Peyer's patch (tissue), 4 donors: ENCODE data around the gene SERBP1. TPM values are rescaled to one million over a fixed set of nuclear protein-coding genes. Genes with fewer than 3 reads are reported as not detected.

Experiments used
- DNase-seq, 3 donors: peaks; one replicate each; pipeline ENCODE4 v3.0.0-alpha.2; 2017 to 2019
- H3K27ac ChIP-seq, 4 donors: fragments of 200-600 bp; sonication (generic); one replicate each; pipeline ENCODE4 v1.5.1; 2016 to 2019
- H3K27me3 ChIP-seq, 2 donors: fragments of 200-600 bp; sonication (generic); one replicate each; pipeline ENCODE4 v1.5.1; 2019
- H3K36me3 ChIP-seq, 3 donors: fragments of 200-600 bp; sonication (generic); one replicate each; pipeline ENCODE4 v1.5.1; 2016 to 2019
- H3K4me1 ChIP-seq, 4 donors: fragments of 200-600 bp; sonication (generic); one replicate each; pipeline ENCODE4 v1.5.1; 2016 to 2019
- H3K4me3 ChIP-seq, 4 donors: fragments of 200-600 bp; sonication (generic); 1 replicate in 3 of 4; 2 replicates in 1 of 4; pipeline ENCODE4 v1.5.1; 2016 to 2019; ENCODE audit warnings: mild to moderate bottlenecking in 1 of 4
- H3K9me3 ChIP-seq, 4 donors: fragments of 200-600 bp; sonication (generic); one replicate each; pipeline ENCODE4 v1.5.1; 2016 to 2019; ENCODE audit warnings: mild to moderate bottlenecking in 1 of 4
- CTCF ChIP-seq, 6 experiments: fragments of 450-650 bp in 4 of 6; fragments of 200-600 bp in 2 of 6; sonication (generic) in 1 of 6; IDR thresholded peaks; one replicate each; pipeline ENCODE4 v1.5.1; 2017 to 2019; ENCODE audit warnings: antibody characterized with exemption in 6 of 6, mild to moderate bottlenecking in 3 of 6, moderate library complexity in 1 of 6
- POLR2A ChIP-seq, 2 donors: fragments of 450-650 bp; IDR thresholded peaks; one replicate each; pipeline ENCODE4 v1.5.1; 2017; ENCODE audit warnings: antibody characterized with exemption in 2 of 2, mild to moderate bottlenecking in 2 of 2, moderate library complexity in 2 of 2
- total RNA-seq, 4 donors: library from RNA; depleted of rRNA; stranded (reverse); fragments of >200 nt; gene quantifications; one replicate each; pipeline ENCODE4 v1.1.0, GENCODE V29; 2016

The SERBP1 gene
- total RNA-seq, 4 donors from 2014 or later: 99.5 to 171 (median 103) TPM

GRCh38 chr1:67463298-67463955 lies 33.2 kb upstream of the SERBP1 start:
- H3K4me3 ChIP-seq: no peak overlapping the region
- TF ChIP-seq CTCF (IDR thresholded peaks at IDR 0.05) (no peak), POLR2A (IDR thresholded peaks at IDR 0.05) (no peak)
- H3K4me1 ChIP-seq: no peaks in the 10 kb centered on the region
- H3K9me3 ChIP-seq: no peaks in the 10 kb centered on the region
- no peaks in the 10 kb centered on the region for H3K36me3 ChIP-seq
- no peaks in the 10 kb centered on the region for H3K27me3 ChIP-seq
- H3K27ac ChIP-seq: no peak overlapping the region
- DNase-seq: no peak

DNA sequence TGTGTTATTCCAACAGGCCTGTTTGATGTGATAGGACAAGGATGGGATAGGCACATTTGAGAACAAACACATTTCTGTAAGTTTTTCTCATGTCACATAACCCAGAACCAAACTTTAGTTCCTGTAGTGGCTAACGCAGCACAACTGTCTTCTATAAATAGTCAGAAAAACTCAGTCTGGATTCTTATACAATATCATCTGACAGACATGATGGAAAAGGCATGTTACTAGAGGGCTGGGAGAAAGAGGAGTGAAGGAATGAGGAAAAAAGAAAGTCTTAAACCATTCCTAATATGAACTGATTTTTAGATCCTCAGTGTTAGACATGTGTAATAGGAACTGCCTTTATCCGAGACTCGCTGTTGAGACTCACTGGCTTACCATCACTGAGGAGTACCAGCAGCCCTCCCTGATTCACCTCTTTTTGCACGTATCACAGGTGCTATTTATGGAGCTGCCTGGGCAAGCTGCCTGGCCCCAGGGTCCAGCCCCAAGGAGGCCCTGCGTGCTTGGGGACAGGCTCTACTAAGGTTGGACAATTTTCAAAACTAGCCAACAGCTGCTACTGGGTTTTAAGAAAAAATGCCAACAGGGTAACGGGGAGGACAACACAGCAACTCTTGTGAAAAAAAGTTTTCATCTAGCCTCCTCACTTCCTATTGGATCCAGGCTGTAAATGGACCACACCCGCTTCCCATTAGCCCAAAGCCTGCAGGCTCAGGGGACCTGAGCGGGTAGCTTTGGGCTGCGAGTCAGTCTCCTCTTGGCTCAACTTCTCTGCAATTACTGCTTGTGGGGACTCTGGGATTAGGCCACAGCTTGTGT lies 30.7 kb upstream of the SERBP1 start:
- no peak overlapping the region for H3K27ac ChIP-seq
- DNase-seq: no peak
- no peaks in the 10 kb centered on the region for H3K27me3 ChIP-seq
- no peaks in the 10 kb centered on the region for H3K9me3 ChIP-seq
- no peaks in the 10 kb centered on the region for H3K4me1 ChIP-seq
- H3K4me3 ChIP-seq: no peak overlapping the region
- TF ChIP-seq CTCF (IDR thresholded peaks at IDR 0.05): no peak
- no peak for TF ChIP-seq POLR2A (IDR thresholded peaks at IDR 0.05)
- H3K36me3 ChIP-seq: no peaks in the 10 kb centered on the region

GRCh38 chr1:67459068-67459467 lies 28.9 kb upstream of the SERBP1 start:
- Histone ChIP-seq H3K27me3 (no peaks in the 10 kb centered on the region), H3K4me1 (no peaks in the 10 kb centered on the region), H3K27ac (no peak overlapping the region), H3K9me3 (no peaks in the 10 kb centered on the region), H3K36me3 (no peaks in the 10 kb centered on the region), H3K4me3 (no peak overlapping the region)
- no peak for DNase-seq
- TF ChIP-seq CTCF (IDR thresholded peaks at IDR 0.05): no peak
- no peak for TF ChIP-seq POLR2A (IDR thresholded peaks at IDR 0.05)

DNA sequence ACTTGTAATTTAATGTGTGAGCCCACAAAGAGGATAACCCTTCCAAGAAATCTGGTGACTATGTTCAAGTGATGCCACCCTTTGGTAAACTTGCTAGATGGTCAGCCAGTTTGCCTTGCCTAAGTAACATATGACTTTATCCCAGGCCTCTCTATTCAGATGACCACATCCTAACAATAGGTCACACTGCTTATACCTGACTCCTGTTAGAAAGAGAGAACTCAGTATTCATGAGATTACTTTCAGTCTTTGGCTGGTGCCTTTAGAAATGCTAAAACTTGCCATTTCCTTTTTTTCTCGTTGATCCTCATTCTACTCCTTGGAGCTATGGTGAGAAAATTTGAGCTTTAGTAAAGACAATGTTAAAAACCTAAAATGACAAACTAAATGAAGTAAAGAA lies 28.5 kb upstream of the SERBP1 start:
- H3K36me3 ChIP-seq: no peaks in the 10 kb centered on the region
- no peaks in the 10 kb centered on the region for H3K9me3 ChIP-seq
- no peak overlapping the region for H3K27ac ChIP-seq
- no peak for DNase-seq
- H3K4me1 ChIP-seq: no peaks in the 10 kb centered on the region
- no peaks in the 10 kb centered on the region for H3K27me3 ChIP-seq
- no peak overlapping the region for H3K4me3 ChIP-seq
- TF ChIP-seq CTCF (IDR thresholded peaks at IDR 0.05) (no peak), POLR2A (IDR thresholded peaks at IDR 0.05) (no peak)

DNA sequence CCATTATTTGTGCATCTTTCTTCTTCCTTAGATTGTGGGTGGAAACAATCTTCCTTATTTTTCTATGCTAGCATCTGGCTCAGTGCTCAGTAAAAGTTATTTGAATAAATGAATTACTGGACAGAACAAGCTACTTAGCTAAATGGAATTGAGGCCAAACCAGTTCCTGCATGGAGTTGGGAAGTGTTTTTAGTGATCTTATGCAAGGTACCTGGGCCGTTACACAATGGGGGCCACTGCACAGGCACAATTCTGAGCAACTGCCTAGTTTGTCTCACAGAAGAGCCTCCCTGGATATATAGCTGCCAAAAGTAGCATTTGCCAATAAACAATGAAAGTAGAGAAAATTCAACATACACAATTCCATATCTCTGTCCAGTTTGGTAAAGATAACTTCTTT lies 27.0 kb upstream of the SERBP1 start:
- no peaks in the 10 kb centered on the region for H3K27me3 ChIP-seq
- H3K4me3 ChIP-seq: no peak overlapping the region
- no peak for DNase-seq
- H3K9me3 ChIP-seq: no peaks in the 10 kb centered on the region
- H3K4me1 ChIP-seq: no peaks in the 10 kb centered on the region
- H3K36me3 ChIP-seq: no peaks in the 10 kb centered on the region
- H3K27ac ChIP-seq: no peak overlapping the region
- no peak for TF ChIP-seq CTCF (IDR thresholded peaks at IDR 0.05)
- no peak for TF ChIP-seq POLR2A (IDR thresholded peaks at IDR 0.05)
